Right lobe of liver (tissue), 6 donors: ENCODE data around the gene SH3YL1. TPM values are rescaled to one million over a fixed set of nuclear protein-coding genes. Genes with fewer than 3 reads are reported as not detected.

Experiments used
- ATAC-seq, 4 donors: fragments of 200-7000 bp; cut with Tn5 transposase; one replicate each; pipeline ENCODE4 v1.9.1; 2020; ENCODE audit warnings: mild to moderate bottlenecking in 4 of 4, moderate library complexity in 4 of 4
- DNase-seq, 3 donors: peaks; one replicate each; pipeline ENCODE4 v3.0.0-alpha.2; 2020
- H3K27ac ChIP-seq, 3 donors: fragments of 200-600 bp; one replicate each; pipeline ENCODE4 v1.8.0; 2022
- H3K27me3 ChIP-seq, 2 donors: fragments of 200-600 bp; one replicate each; pipeline ENCODE4 v1.8.0; 2022
- H3K36me3 ChIP-seq, 4 donors: fragments of 200-600 bp; sonication (generic) in 1 of 4; one replicate each; pipeline versions ENCODE4 v1.5.1 to v1.8.0; 2017 to 2022; ENCODE audit warnings: control low read depth in 1 of 4
- H3K4me1 ChIP-seq, 4 donors: fragments of 200-600 bp; sonication (generic) in 1 of 4; one replicate each; pipeline versions ENCODE4 v1.5.1 to v1.8.0; 2017 to 2022; ENCODE audit warnings: control low read depth in 1 of 4
- H3K4me3 ChIP-seq, 3 donors: fragments of 200-600 bp; one replicate each; pipeline ENCODE4 v1.8.0; 2022
- H3K9me3 ChIP-seq, 4 donors: fragments of 200-600 bp; sonication (generic) in 1 of 4; one replicate each; pipeline versions ENCODE4 v1.5.1 to v1.8.0; 2017 to 2022; ENCODE audit warnings: control low read depth in 1 of 4
- CTCF ChIP-seq, 4 donors: fragments of 200-600 bp in 3 of 4; fragments of 450-650 bp in 1 of 4; IDR thresholded peaks; one replicate each; pipeline versions ENCODE4 v1.5.1 to v1.8.0; 2016 to 2022; ENCODE audit warnings: antibody characterized with exemption in 4 of 4, mild to moderate bottlenecking in 2 of 4
- POLR2A ChIP-seq: fragments of 450-650 bp; IDR thresholded peaks from one replicate; pipeline ENCODE4 v1.6.1; 2017; ENCODE audit warnings: antibody characterized with exemption, mild to moderate bottlenecking
- WGBS: methylation state at CpG from one replicate; pipeline ENCODE4 v1.1.6; 2018; ENCODE audit warnings: low coverage, low lambda C conversion rate; ENCODE audit not compliant: insufficient coverage; ENCODE audit errors: missing lambda C conversion rate; 5-methylcytosine and 5-hydroxymethylcytosine counted together
- intact Hi-C, 2 donors: fragments of 100-400 bp; cut with DNase I; formaldehyde crosslinking; loops; one replicate each; pipeline versions ENCODE4 v1.11.2 to v1.14.1; 2022
- total RNA-seq, 6 experiments: library from RNA; depleted of rRNA in 2 of 6; stranded (reverse); fragments of >200 nt in 2 of 6; fragmentation: NEBNext Ultra II Directional in 3 of 6; extraction: Animal tissue kit (Norgen Biotek cat#: 25700) in 3 of 6; gene quantifications; one replicate each; pipeline versions ENCODE4 v1.1.0 to v1.2.4, GENCODE V29; 2016 to 2023
- donor health status: DM: no; HTN: yes; CAD: no.
- donor health status: DM: no; HTN: no; CAD: no.
- donor health status: DM: no; HTN: no; CAD: no.
- donor health status: DM: no; HTN: yes; CAD: no.
- donor health status: DM: no; HTN: yes; CAD: no.

The SH3YL1 gene
- total RNA-seq, 6 experiments from 2014 or later: 5.9 to 23.0 (median 8.7) TPM

- no peak for ATAC-seq
Measured at GRCh38 chr2:237878-238277, 26.0 kb downstream of the SH3YL1 start.

GRCh38 chr2:236993-237539 lies 26.8 kb downstream of the SH3YL1 start:
- no peaks in the 10 kb centered on the region for H3K36me3 ChIP-seq
- intact Hi-C loops: no loop called here
- no peaks in the 10 kb centered on the region for H3K27me3 ChIP-seq
- WGBS: 96% methylated on average over 6 of the region's 6 CpGs
- ATAC-seq (no peak), DNase-seq (no peak)
- H3K4me1 ChIP-seq: peaks cover 0 to 18% (median 8%) of the 10 kb centered on the region in 4 donors
- no peak overlapping the region for H3K4me3 ChIP-seq
- no peak for TF ChIP-seq POLR2A
- TF ChIP-seq CTCF (IDR thresholded peaks at IDR 0.05): no peak
- H3K9me3 ChIP-seq: peaks cover 0 to 3% (median 0%) of the 10 kb centered on the region in 4 donors
- H3K27ac ChIP-seq: no peak overlapping the region

More at GRCh38 chr2:237878-238277, 26.0 kb downstream of the SH3YL1 start:
- Histone ChIP-seq H3K9me3 (peaks cover 0 to 3% (median 0%) of the 10 kb centered on the region in 4 donors), H3K27me3 (no peaks in the 10 kb centered on the region), H3K36me3 (peaks cover 0 to 2% (median 0%) of the 10 kb centered on the region in 4 donors), H3K4me3 (no peak overlapping the region), H3K27ac (no peak overlapping the region), H3K4me1 (peaks cover 0 to 18% (median 5%) of the 10 kb centered on the region in 4 donors)
- DNase-seq: no peak
- intact Hi-C loops: no loop called here
- TF ChIP-seq CTCF (IDR thresholded peaks at IDR 0.05) (no peak), POLR2A (no peak)
- WGBS: 70% methylated on average over 3 of the region's 6 CpGs

GRCh38 chr2:234421-234820 lies 29.4 kb downstream of the SH3YL1 start:
- DNase-seq: no peak
- Histone ChIP-seq H3K27me3 (no peaks in the 10 kb centered on the region), H3K9me3 (peaks cover 0 to 3% (median 0%) of the 10 kb centered on the region in 4 donors), H3K4me1 (peaks cover 0 to 38% (median 14%) of the 10 kb centered on the region in 4 donors), H3K4me3 (no peak overlapping the region), H3K36me3 (no peaks in the 10 kb centered on the region), H3K27ac (peak overlapping the region in 1 of 3 donors; percentile 44)
- TF ChIP-seq POLR2A: no peak
- TF ChIP-seq CTCF (IDR thresholded peaks at IDR 0.05): no peak
- ATAC-seq: peak; percentile 77 to 85 (median 82)
- whole genome bisulfite sequencing: 57% methylated on average over 4 of the region's 4 CpGs
- intact Hi-C loops: no loop called here

GRCh38 chr2:233030-233429 lies 30.8 kb downstream of the SH3YL1 start:
- TF ChIP-seq POLR2A: no peak
- TF ChIP-seq CTCF (IDR thresholded peaks at IDR 0.05): no peak
- ATAC-seq (no peak), DNase-seq (no peak)
- Histone ChIP-seq H3K4me1 (peaks cover 0 to 38% (median 14%) of the 10 kb centered on the region in 4 donors), H3K4me3 (no peak overlapping the region), H3K27ac (no peak overlapping the region), H3K36me3 (no peaks in the 10 kb centered on the region), H3K9me3 (peaks cover 0 to 3% (median 0%) of the 10 kb centered on the region in 4 donors), H3K27me3 (no peaks in the 10 kb centered on the region)
- intact Hi-C loops: no loop called here
- WGBS: 81% methylated on average over 7 of the region's 7 CpGs
